HUES6 (cell line): Measurements from ENCODE around the gene TOM1.

ENCODE experiments used
- H3K27ac ChIP-seq: 2 replicates; pipeline ENCODE4 v1.7.0; 2013; ENCODE audit warnings: low read depth, mild to moderate bottlenecking, low read length, inconsistent platforms
- H3K27me3 ChIP-seq: 2 replicates; pipeline ENCODE4 v1.6.1; 2013; ENCODE audit warnings: low read length; ENCODE audit not compliant: control insufficient read depth, insufficient read depth
- H3K36me3 ChIP-seq: 2 replicates; pipeline ENCODE4 v1.6.1; 2013; ENCODE audit warnings: low read length; ENCODE audit not compliant: control insufficient read depth, insufficient read depth
- H3K4me1 ChIP-seq: 2 replicates; pipeline ENCODE4 v1.6.1; 2013; ENCODE audit warnings: low read length; ENCODE audit not compliant: control insufficient read depth, insufficient read depth
- H3K4me3 ChIP-seq: 2 replicates; pipeline ENCODE4 v1.5.1; 2013; ENCODE audit warnings: low read depth, low read length
- H3K9ac ChIP-seq: one replicate; pipeline ENCODE4 v1.6.1; 2013; ENCODE audit warnings: mild to moderate bottlenecking, low read length
- H3K9me3 ChIP-seq: 2 replicates; pipeline ENCODE4 v1.6.1; 2013; ENCODE audit warnings: low read depth, low read length; ENCODE audit not compliant: control insufficient read depth, insufficient read depth

Gene TOM1

DNA sequence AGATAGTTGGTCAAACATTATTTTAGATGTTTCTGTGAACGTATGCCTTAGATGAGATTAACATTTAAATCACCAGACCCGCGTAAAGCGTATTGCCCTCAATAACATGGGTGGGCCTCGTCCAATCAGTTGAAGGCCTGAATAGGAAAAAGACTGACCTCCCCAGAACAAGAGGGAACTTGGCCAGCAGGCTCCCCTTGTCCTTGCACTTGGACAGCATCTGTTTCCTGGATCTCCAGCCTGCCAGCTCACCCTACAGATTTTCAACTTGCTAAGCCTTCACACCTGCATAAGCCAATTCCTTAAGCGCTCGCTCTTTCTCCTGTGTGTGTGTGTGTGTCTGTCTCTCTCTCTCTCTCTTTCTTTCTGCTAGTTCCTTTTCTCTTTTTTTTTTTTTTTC, 8.2 kb downstream of the TOM1 start:
- Histone ChIP-seq H3K4me1 (peaks cover 8% of the 10 kb centered on the region; the same call in 1 of the 2 replicates), H3K9me3 (no peaks in the 10 kb centered on the region), H3K27ac (no peak overlapping the region), H3K36me3 (no peaks in the 10 kb centered on the region), H3K9ac (no peak overlapping the region), H3K27me3 (no peaks in the 10 kb centered on the region), H3K4me3 (no peak overlapping the region)

DNA sequence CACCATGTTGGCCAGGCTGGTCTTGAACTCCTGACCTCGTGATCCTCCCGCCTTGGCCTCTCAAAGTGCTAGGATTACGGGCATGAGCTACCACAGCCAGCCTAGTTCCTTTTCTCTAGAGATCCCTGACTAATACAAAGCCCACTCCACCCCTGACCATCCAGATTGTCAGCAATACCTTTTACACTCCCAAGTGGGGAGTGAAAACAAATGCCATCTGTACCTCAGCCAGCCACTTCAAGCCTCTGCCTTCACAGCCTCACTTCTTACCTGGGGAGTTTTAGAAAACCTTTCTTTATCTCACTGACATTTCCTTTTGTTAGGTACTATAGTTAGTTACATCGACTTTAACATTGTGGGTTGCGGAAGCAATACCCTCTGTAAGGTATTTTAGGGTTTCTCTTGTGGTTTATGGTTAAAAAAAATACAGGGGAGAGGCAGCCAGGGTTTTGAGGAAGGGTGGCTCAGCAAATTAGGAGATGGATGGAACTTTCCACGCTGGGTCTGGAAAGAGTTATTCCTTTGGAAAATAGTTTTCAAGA, 8.9 kb downstream of the TOM1 start:
- Histone ChIP-seq H3K9me3 (no peaks in the 10 kb centered on the region), H3K9ac (no peak overlapping the region), H3K27ac (no peak overlapping the region), H3K4me1 (peaks cover 8% of the 10 kb centered on the region; the same call in 1 of the 2 replicates), H3K36me3 (no peaks in the 10 kb centered on the region), H3K4me3 (no peak overlapping the region), H3K27me3 (no peaks in the 10 kb centered on the region)

DNA sequence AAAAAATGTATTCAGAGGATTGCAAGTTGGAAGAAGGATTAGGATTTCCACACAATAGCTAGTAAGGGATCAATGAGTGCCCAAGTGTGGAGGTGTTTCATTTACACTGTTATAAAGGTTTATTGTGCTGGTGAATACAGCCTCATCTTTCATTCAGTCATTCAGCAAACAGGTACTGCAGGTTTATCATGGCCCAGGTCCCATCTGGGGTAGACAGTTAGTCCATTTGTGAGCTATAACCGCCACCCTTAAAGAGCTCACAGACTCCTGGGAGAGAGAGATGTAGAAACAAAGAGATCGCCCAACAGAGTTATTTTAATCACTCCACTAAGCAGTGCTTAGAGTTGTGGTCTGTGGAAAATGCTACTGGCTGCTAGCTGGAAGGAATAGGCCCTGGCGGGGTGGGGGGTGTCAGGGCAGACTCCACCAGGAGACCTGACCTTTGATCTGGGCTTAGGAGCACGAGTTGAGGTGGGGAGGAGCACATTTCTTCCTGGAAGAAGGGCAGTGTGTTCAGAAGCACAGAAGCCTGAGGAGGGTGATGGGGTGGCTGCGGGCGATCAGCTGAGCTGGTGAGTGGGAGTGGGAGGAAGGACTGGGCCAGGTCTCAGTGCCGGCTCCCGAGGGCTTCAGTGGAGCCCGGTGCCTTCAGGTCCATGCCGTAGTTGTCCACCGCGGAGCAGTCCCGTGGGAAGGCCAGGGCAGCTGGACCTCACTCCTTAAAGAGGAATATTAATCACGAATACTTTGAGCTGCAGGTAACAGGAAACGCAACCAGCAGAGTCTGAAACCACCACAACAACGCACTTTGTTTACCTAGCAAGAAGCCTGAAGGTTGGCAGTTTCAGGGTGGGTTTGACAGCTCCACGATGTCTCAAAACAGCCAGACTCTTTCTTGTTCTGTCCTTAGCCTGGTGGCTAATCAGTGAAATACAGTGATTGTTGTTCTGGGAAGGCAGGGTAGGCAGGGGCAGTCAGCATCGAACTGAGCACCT, 11.2 kb downstream of the TOM1 start:
- no peak overlapping the region for H3K9ac ChIP-seq
- no peaks in the 10 kb centered on the region for H3K9me3 ChIP-seq
- no peak overlapping the region for H3K4me3 ChIP-seq
- no peak overlapping the region for H3K27ac ChIP-seq
- no peaks in the 10 kb centered on the region for H3K27me3 ChIP-seq
- H3K36me3 ChIP-seq: no peaks in the 10 kb centered on the region
- H3K4me1 ChIP-seq: peaks cover 16% of the 10 kb centered on the region; the same call in 1 of the 2 replicates

DNA sequence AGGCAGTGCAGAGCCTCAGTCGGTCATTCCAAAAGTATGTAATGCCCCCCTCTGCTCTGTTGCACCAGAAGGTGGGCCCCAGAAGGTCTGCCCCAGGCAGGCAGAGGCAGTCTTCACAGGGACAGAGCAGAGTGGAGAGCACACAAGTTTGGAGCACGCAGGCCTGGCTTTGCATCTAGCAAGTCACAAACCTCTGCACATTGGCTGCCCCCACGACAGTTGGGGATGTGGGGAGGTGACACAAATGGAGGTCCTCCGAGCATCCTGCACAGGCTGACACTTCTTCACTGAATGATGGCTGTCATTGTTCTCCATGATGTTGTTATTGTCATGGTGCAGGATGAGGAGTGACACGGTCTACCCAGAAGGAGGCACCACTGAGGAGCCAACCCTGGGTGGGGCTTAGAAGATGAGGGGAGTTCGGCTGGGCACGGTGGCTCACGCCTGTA, 11.9 kb downstream of the TOM1 start:
- H3K27me3 ChIP-seq: no peaks in the 10 kb centered on the region
- H3K36me3 ChIP-seq: no peaks in the 10 kb centered on the region
- no peaks in the 10 kb centered on the region for H3K9me3 ChIP-seq
- H3K27ac ChIP-seq: no peak overlapping the region
- H3K4me1 ChIP-seq: peaks cover 15% of the 10 kb centered on the region; the same call in 1 of the 2 replicates
- no peak overlapping the region for H3K9ac ChIP-seq
- H3K4me3 ChIP-seq: no peak overlapping the region

DNA sequence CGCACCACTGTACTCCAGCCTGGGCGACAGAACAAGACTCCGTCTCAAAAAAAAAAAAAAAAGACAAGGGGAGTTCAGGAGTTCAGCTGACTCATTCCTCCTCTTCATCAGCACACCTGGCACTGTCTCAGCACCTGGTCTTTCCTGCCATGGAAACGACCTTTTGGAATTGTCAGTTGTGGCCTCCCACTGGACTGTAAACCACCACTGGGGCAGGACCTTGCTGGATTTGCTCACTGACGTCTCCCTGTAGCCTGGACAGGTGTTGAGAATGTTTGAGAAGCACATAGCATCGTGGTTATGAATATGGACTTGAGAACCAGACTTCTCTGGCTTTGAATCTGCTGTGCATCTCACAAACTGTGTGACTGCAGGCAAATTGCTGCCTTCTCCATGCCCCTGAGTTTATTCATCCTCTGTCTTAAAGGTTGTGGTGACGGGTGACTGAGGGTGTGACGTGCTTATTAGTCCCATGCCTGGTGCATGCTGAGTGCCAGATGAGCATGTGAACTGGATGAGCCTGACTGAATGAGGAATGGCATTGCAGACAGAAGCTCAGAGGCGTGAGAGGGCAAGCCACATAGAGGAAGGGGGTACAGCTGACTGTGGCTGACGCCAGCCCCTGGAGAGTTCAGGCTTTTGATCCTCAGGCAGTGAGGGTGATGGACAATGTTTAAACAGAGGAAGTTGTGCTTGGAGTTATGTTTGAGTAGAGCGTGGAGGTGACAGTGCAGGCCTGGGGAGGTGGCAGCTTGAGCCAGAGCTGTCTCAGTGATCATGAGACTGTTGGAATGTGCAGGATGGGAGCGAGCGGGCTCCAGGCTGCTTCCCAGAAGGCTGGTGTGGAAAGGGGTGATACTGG, 12.7 kb downstream of the TOM1 start:
- Histone ChIP-seq H3K9me3 (no peaks in the 10 kb centered on the region), H3K9ac (no peak overlapping the region), H3K4me1 (peaks cover 8% of the 10 kb centered on the region; the same call in 1 of the 2 replicates), H3K36me3 (0 out of 2 replicates have a peak, but pooled peaks cover under 1% of the 10 kb centered on the region), H3K4me3 (no peak overlapping the region), H3K27me3 (no peaks in the 10 kb centered on the region), H3K27ac (no peak overlapping the region)

DNA sequence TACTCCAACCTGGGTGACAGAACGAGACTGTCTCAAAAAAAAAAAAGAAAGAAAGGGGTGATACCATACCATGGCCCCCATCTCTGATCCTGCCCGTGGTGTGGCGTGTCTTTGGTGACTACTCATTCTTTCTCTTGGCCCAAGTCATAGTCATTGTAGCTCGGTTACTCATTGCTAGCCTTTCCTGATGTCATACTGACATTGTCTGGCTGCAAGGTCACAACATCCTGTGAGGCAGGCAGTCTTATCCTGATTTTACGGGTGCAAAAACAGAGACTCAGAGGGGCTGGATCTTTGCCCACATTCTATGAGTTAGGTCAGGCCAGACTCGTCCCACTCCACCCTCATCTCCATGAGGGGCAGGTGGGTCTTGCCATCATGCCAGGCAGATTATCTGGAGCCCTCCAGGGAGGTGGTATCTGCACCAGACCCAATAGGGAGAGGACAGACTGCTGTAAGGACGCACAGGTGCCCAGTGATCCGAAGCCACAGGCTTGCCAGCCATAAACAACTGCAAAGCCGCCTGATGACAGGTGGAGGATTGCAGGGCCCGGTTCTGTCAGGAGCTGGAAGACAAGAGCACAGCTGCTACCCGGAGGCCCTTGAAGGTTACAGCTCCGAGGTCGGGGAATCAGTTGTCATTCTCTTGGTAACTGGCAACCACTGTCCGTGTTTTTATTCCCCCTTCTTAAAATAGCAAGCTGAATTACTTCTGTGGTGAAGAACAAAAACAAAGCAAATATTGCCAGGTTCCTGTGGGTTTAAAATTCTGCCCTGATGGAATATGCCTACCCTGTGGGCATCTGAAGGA, 13.8 kb downstream of the TOM1 start:
- Histone ChIP-seq H3K27ac (no peak overlapping the region), H3K4me1 (peaks cover 8% of the 10 kb centered on the region; the same call in 1 of the 2 replicates), H3K4me3 (no peak overlapping the region), H3K9ac (no peak overlapping the region), H3K36me3 (0 out of 2 replicates have a peak, but pooled peaks cover 3% of the 10 kb centered on the region), H3K27me3 (no peaks in the 10 kb centered on the region), H3K9me3 (no peaks in the 10 kb centered on the region)

DNA sequence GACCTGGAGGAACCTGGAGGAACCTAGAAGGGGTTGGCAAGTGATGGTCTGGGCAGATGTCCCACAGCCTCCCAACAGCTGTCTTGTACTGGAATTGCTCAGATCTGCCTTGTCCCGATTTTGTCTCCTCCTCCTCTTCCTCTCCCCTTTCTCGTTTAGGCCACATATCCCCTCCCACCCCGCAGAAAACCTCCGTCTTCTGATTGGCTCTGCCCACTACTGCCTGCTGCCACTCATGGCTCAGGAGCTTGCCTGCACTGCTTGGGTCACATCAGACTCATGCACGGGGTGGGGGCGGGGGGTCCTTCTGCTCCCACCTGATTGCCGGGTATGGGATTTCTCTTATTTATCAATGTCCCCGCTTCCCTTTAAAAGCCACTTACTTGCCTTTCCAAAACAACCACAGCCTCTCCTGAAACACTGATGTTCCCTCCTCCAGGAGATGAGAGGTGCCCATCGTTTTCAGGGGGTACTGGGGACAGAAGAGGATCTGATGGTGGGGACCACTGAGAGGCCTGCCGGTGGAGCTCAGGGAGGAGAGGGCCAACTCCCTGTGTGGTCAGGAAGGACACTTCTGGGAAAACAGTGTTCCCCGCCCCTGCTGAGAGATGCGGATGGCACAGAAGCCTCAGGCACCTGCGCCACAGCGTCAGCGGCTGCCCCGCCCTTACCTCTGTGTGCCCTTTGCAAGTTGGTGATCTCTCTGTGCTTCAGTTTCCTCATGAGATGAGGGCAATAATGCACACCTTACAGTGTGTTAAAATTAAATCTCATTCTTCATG, 14.7 kb downstream of the TOM1 start:
- Histone ChIP-seq H3K9ac (no peak overlapping the region), H3K27ac (no peak overlapping the region), H3K9me3 (no peaks in the 10 kb centered on the region), H3K4me3 (no peak overlapping the region), H3K36me3 (0 out of 2 replicates have a peak, but pooled peaks cover 5% of the 10 kb centered on the region), H3K4me1 (peaks cover 8% of the 10 kb centered on the region; the same call in 1 of the 2 replicates), H3K27me3 (no peaks in the 10 kb centered on the region)

DNA sequence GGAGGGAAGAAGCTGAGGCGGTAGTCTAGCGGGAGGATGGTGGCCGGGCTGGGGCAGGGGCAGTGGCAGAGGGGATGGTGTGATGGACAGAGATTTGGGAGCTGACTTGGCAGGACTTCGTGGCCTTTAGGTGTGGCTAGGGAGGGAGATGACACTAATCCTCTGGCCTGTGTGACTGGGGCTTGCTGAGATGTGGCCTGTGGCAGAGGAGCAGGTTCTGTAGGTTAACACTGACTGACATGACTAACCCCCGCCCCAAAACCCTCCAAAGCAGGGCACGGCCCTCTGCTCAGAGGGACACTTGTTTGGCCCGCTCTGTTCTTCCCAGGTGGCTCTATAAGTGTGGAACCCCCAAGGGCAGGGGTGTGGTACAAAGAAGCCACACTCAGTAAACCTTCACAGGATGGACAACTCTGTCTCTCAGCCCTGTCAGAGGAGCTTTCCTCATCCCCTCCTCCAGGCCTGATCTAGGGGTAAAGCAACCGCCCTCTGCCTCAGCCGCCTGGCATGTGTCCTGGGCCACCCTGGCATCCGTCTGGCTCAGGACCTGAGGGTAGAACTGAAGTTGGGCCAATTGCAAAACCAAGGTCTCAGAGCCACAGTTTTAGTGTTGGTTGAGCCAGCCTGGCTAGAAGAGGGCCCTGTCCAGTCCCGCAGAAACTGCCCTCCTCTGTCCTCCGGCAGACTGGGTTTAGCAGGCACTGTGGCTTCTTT, 15.6 kb downstream of the TOM1 start:
- H3K36me3 ChIP-seq: 0 out of 2 replicates have a peak, but pooled peaks cover 5% of the 10 kb centered on the region
- H3K9ac ChIP-seq: no peak overlapping the region
- no peaks in the 10 kb centered on the region for H3K9me3 ChIP-seq
- peaks cover 8% of the 10 kb centered on the region; the same call in 1 of the 2 replicates for H3K4me1 ChIP-seq
- no peaks in the 10 kb centered on the region for H3K27me3 ChIP-seq
- no peak overlapping the region for H3K27ac ChIP-seq
- H3K4me3 ChIP-seq: no peak overlapping the region
